ENCODE data around the gene ZNF697. TPM values are rescaled to one million over a fixed set of nuclear protein-coding genes. Genes with fewer than 3 reads are reported as not detected.

Gene ZNF697
- polyA plus RNA-seq, 1 experiment: 12.9 TPM

DNA sequence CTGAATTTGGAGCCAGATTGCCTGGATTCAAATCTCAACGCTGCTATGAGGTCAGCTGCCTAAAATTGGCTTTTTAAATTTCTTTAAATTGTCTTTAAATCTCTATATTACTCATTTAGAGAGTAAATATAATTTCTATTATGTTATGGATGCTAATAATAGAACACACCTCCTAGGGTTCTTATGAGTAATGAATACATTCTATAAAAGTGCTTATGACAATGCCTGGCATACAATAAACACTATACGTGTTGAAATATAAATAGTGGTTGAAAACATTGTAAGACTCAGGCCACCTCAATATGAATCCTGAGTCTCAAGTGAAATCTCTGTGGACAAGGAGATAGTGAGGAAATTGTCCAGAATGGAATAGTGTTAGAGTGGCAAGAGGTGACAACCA lies 32.7 kb upstream of the ZNF697 start:
- Histone ChIP-seq H3K9me3 (ENCODE audit: control insufficient read depth, insufficient read depth, low read length) (no peaks in the 10 kb centered on the region), H3K27me3 (ENCODE audit: control insufficient read depth, insufficient read depth, low read length) (peaks cover 13% of the 10 kb centered on the region), H3K4me3 (ENCODE audit: low read depth, low read length) (no peak overlapping the region), H3K27ac (ENCODE audit: low read depth, low read length) (no peak overlapping the region)
- TF ChIP-seq, protein P1, sequence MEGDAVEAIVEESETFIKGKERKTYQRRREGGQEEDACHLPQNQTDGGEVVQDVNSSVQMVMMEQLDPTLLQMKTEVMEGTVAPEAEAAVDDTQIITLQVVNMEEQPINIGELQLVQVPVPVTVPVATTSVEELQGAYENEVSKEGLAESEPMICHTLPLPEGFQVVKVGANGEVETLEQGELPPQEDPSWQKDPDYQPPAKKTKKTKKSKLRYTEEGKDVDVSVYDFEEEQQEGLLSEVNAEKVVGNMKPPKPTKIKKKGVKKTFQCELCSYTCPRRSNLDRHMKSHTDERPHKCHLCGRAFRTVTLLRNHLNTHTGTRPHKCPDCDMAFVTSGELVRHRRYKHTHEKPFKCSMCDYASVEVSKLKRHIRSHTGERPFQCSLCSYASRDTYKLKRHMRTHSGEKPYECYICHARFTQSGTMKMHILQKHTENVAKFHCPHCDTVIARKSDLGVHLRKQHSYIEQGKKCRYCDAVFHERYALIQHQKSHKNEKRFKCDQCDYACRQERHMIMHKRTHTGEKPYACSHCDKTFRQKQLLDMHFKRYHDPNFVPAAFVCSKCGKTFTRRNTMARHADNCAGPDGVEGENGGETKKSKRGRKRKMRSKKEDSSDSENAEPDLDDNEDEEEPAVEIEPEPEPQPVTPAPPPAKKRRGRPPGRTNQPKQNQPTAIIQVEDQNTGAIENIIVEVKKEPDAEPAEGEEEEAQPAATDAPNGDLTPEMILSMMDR (IDR thresholded peaks at IDR 0.05; ENCODE audit: low read depth, low read length): no peak
- POLR2A ChIA-PET: no interaction called here
- CTCF ChIA-PET: interaction anchor here (0.9 kb wide), 1 partner anchor 69 kb away, joined by 4 read pairs; no protein-coding TSS in a partner anchor
- no peak for DNase-seq (ENCODE audit: low read depth, low spot score)

- ChIA-PET POLR2A (no interaction called here), CTCF (interaction anchor here (0.9 to 1.9 kb wide), 2 partner anchors 65 to 68 kb away, joined by 4 to 7 read pairs; no protein-coding TSS in a partner anchor)
- H3K9me3 ChIP-seq (ENCODE audit: control insufficient read depth, insufficient read depth, low read length): no peaks in the 10 kb centered on the region
- TF ChIP-seq, protein P1 (IDR thresholded peaks at IDR 0.05; ENCODE audit: low read depth, low read length): no peak
- H3K27me3 ChIP-seq (ENCODE audit: control insufficient read depth, insufficient read depth, low read length): peaks cover 13% of the 10 kb centered on the region
- H3K27ac ChIP-seq (ENCODE audit: low read depth, low read length): no peak overlapping the region
- no peak for DNase-seq (ENCODE audit: low read depth, low spot score)
- no peak overlapping the region for H3K4me3 ChIP-seq (ENCODE audit: low read depth, low read length)
These were observed 32.1 kb upstream of the ZNF697 start for GRCh38 chr1:119680193-119680592.

- H3K9me3 ChIP-seq (ENCODE audit: control insufficient read depth, insufficient read depth, low read length): no peaks in the 10 kb centered on the region
These were observed 31.2 kb upstream of the ZNF697 start for GRCh38 chr1:119679223-119679622.

GRCh38 chr1:119676571-119677206 lies 28.6 kb upstream of the ZNF697 start:
- no peak overlapping the region for H3K27ac ChIP-seq (ENCODE audit: low read depth, low read length)
- H3K9me3 ChIP-seq (ENCODE audit: control insufficient read depth, insufficient read depth, low read length): no peaks in the 10 kb centered on the region
- ChIA-PET POLR2A (no interaction called here), CTCF (interaction anchor here (1.0 to 6.7 kb wide), 17 partner anchors 9 to 201 kb away, joined by 3 to 107 read pairs (median 5); partner anchors contain the start of genes PHGDH and ZNF697)
- TF ChIP-seq, protein P1 (IDR thresholded peaks at IDR 0.05; ENCODE audit: low read depth, low read length): no peak
- peaks cover 11% of the 10 kb centered on the region for H3K27me3 ChIP-seq (ENCODE audit: control insufficient read depth, insufficient read depth, low read length)
- H3K4me3 ChIP-seq (ENCODE audit: low read depth, low read length): no peak overlapping the region
- DNase-seq (ENCODE audit: low read depth, low spot score): no peak

More at GRCh38 chr1:119679223-119679622, 31.2 kb upstream of the ZNF697 start:
- Histone ChIP-seq H3K4me3 (ENCODE audit: low read depth, low read length) (no peak overlapping the region), H3K27me3 (ENCODE audit: control insufficient read depth, insufficient read depth, low read length) (peaks cover 13% of the 10 kb centered on the region), H3K27ac (ENCODE audit: low read depth, low read length) (no peak overlapping the region)
- TF ChIP-seq, protein P1 (IDR thresholded peaks at IDR 0.05; ENCODE audit: low read depth, low read length): no peak
- DNase-seq (ENCODE audit: low read depth, low spot score): no peak
- POLR2A ChIA-PET: no interaction called here
- CTCF ChIA-PET: interaction anchor here (1.2 to 6.7 kb wide), 4 partner anchors 11 to 68 kb away, joined by 5 to 84 read pairs (median 9); no protein-coding TSS in a partner anchor
